Cerebellar cortex (tissue), 1 donor: ENCODE measurements around the gene ASMTL.
"Not testable (repeated sequence)": the region's sequence is repeated elsewhere in the genome, so short reads cannot be mapped to it uniquely, and the experiment has no call there.

ENCODE experiments used
- DNase-seq: peaks from one replicate; pipeline ENCODE4 v3.0.0-alpha.2; 2015; ENCODE audit warnings: low spot score

ASMTL gene, protein sequence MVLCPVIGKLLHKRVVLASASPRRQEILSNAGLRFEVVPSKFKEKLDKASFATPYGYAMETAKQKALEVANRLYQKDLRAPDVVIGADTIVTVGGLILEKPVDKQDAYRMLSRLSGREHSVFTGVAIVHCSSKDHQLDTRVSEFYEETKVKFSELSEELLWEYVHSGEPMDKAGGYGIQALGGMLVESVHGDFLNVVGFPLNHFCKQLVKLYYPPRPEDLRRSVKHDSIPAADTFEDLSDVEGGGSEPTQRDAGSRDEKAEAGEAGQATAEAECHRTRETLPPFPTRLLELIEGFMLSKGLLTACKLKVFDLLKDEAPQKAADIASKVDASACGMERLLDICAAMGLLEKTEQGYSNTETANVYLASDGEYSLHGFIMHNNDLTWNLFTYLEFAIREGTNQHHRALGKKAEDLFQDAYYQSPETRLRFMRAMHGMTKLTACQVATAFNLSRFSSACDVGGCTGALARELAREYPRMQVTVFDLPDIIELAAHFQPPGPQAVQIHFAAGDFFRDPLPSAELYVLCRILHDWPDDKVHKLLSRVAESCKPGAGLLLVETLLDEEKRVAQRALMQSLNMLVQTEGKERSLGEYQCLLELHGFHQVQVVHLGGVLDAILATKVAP

DNA sequence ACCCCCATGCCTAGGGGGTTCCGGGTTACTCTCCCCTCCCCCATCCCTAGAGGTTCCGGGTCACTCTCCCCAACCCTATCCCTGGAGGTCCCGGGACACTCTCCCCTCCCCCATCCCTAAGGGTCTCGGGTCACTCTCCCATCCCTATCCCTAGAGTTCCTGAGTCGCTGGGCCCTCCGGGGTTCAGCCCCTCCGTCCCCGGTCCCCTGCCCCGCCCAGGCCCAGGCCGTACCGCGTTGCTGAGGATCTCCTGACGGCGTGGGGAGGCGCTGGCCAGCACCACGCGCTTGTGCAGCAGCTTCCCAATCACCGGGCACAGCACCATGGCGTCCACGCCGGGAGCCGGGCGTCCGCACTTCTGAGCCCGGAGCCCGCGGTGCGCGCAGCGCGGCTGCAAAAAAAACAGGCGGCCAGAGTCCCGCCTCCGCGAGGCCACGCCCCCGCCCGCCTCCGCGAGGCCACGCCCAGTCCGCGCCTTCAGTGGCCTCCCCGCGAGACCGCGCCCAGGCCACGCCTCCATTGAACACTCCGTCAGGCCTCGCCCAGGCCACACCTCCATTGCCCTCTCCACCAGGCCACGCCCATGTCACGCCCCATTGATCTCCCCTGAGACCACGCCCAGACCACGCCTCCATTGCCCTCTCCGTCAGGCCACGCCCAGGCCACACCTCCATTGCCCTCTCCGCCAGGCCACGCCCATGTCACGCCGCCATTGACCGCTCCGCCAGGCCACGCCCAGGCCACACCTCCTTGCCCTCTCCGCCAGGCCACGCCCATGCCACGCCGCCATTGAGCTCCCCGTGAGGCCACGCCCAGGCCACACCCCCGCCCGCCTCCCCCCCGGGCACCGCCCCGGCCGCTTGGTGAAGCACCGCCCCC, at the start of gene ASMTL:
Gene ASMTL (minus strand): TSS at position 394 of the 879 bp plus-strand sequence. CDS start 69 bp downstream, at position 325.
- peak; percentile 99 for DNase-seq

DNA sequence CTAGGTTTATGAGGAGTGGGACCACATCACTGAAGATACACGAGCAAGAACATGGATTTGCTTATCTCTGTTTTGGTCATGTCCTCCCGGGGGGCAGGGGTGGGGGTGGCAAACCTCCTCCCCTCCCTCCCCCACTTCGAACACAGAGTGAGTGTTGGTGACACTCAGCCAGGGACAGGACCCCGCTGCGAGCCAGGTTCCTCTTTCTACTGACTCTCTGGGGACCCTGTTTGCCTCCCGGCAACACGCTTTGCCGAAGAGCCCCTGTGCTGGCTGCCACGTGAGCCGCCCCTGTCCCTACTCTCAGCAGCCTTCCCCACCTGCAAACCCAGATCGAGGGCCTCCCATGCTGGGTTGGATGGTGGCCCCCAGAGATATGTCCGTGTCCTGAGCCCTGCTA, 49.5 kb upstream of the ASMTL start:
- no peak for DNase-seq

GRCh38 chrX:1500701-1501624, 48.3 kb upstream of the ASMTL start:
- DNase-seq = no peak

GRCh38 chrX:1496076-1496475, 43.4 kb upstream of the ASMTL start:
- no peak for DNase-seq

- peak; percentile 23 for DNase-seq
Observed at GRCh38 chrX:1493877-1494510, 41.3 kb upstream of the ASMTL start.

GRCh38 chrX:1493412-1493811, 40.7 kb upstream of the ASMTL start:
- DNase-seq = peak; percentile 3

GRCh38 chrX:1492421-1493012, 39.8 kb upstream of the ASMTL start:
- DNase-seq = no peak

GRCh38 chrX:1491851-1492349, 39.2 kb upstream of the ASMTL start:
- DNase-seq = peak; percentile 59

DNA sequence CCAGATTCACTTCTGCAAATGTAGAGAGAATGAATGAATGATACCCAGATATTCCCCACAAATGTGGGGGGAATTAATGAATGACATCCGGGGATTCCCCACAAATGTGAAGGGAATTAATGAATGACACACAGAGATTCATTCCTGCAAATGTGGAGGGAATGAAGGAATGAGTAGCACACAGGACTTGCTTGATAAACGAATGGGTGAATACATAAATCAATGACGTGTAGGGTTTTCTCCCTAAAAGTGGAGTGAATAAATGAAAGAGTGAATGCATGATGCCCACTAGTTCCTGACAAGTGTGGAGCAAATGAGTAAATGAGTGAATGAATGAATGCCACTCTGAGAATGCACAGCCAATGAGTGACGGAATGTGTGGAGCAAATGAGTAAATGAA, 38.5 kb upstream of the ASMTL start:
- DNase-seq = not testable (repeated sequence)

- not testable (repeated sequence) for DNase-seq
Observed at GRCh38 chrX:1490723-1491122, 38.0 kb upstream of the ASMTL start.

GRCh38 chrX:1489354-1489753, 36.6 kb upstream of the ASMTL start:
- DNase-seq = not testable (repeated sequence)

DNA sequence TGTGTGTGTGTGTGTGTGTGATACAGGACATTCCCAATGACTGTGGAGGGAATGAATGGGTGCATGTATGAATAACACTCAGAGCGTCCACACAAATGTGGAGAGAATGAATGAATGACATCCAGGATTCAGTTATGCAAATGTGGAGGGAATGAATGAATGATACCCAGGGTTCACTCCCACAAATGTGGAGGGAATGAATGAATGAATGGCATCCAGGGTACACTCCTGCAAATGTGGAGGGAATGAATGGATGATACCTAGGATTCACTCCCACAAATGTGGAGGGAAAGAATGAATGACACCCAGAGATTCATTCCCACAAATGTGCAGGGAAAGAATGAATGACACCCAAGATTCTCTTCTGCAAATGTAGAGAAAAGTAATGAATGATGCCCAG, 36.0 kb upstream of the ASMTL start:
- DNase-seq = no peak

DNA sequence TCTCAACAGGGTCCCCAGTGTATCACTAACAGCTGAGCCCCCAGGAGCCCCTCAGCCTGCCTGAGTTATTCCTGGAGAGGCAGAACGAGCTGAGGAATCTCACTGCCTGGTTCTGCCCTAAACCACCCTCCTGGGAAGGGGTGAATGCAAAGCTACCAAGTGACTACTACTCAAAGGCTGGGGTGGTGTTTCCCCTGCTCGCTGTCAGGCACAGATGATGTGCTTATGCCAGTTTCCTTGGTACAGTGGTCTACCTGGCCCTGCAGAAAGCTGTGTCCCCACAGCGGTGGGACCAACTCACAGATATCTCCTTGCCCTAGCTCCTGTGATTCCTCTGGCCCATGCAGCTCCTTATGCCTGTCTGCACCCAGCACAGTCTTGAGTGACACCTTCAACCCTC, 35.4 kb upstream of the ASMTL start:
- no peak for DNase-seq

DNA sequence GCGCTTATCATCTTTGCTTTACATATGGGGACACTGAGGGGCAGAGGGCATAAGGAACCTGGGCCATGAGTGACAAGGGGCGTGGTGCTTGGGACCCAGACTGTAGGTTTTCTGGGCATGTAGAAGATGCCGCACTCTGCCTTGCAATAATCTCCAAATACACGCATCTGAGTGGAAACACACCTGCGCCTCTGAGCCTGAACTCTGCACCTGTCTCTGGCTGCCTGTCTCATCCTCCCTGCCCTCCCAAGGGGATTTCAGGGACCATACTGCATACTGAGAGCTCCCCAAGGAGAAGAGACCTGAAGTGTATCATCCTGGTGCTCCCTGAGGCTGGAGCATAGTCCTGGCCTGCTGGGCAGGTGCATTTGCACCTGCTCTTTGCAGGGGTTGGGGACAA, 34.7 kb upstream of the ASMTL start:
- DNase-seq = no peak

- no peak for DNase-seq
Observed at GRCh38 chrX:1486749-1487361, 34.1 kb upstream of the ASMTL start.

DNA sequence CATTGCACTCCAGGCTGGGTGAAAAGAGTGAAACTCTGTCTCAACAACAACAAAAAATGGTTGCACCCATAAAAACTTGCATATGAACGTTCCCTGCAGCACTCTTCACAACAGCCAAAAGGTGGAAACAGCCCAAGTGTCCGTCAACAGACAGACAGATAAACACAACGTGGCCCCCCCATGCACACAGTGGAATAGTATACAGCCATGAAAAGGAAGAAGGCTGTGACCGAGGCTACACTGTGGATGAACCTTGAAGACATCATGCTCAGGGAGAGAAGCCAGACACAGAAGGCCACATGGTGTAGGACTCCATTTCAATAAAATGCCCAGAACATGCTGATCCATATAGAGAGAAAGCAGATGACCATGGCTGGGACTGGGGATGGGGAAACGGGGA, 33.5 kb upstream of the ASMTL start:
- no peak for DNase-seq

- no peak for DNase-seq
Observed at GRCh38 chrX:1485033-1485432, 32.3 kb upstream of the ASMTL start.

DNA sequence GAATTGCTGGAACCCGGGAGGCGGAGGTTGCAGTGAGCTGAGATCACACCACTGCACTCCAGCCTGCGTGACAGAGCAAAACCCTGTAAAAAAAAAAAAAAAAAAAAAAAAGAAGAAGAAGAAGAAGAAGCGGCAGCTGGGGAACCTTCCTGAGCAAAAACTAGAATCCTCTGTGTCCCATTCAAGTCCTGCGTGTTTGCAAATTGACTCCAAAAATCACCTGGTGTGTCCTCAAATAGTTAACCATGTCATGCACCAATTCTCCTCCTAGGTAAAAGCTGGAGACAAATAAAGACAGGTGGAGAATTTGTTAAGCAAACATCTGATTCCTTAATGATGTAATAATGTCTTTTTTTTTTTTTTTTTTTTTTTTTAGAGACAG, 31.9 kb upstream of the ASMTL start:
- no peak for DNase-seq

DNA sequence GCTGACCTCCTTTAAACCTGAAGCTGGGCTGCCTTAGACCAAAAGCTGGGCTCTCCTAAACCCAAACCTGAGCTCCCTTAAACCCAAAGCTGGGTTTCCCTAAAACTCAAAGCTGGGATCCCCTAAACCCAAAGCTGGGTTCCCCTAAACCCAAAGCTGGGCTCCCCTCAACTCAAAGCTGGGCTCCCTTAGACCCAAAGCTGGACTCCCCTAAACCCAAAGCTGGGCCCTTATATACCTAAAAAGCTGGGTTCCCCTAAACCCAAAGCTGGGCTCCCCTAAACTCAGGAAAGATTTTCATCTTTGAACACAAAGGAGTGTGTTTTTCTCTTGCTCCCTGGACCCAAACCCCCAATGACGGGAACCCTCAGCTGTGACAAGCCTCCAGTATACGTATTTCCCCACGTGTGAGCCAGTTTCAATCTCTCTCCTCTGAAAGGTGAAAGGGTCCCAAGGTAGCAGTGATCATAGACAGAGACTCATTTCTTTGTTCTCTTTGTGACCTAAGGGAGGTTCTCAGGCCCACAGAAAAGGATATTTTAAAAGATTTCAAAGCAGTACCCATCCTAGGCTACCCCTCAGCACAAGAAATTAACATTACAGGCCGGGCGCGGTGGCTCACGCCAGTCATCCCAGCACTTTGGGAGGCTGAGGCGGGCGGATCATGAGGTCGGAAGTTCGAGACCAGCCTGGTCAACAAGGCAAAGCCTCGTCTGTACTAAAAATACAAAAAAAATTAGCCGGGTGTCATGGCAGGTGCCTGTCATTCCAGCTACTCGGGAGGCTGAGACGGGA, 31.3 kb upstream of the ASMTL start:
- DNase-seq = no peak
